HG03342 (cell line): ENCODE results near the gene ITGA1.

Experiments used
- ATAC-seq: cut with Tn5 transposase; IDR thresholded peaks from one replicate; pipeline ENCODE4 v1.9.1; 2021; ENCODE audit warnings: mild to moderate bottlenecking, moderate library complexity; ENCODE audit not compliant: unreplicated experiment

ITGA1 gene

GRCh38 chr5:52771343-52772039 is 16.2 kb upstream of the ITGA1 start:
- ATAC-seq, result peak; percentile 95

GRCh38 chr5:52772668-52773067 is 15.0 kb upstream of the ITGA1 start:
- no peak for ATAC-seq

- ATAC-seq, result no peak
These were observed 14.4 kb upstream of the ITGA1 start for GRCh38 chr5:52773342-52773741.

GRCh38 chr5:52774005-52774410 is 13.7 kb upstream of the ITGA1 start:
- ATAC-seq, result no peak

- no peak for ATAC-seq
These were observed 11.6 kb upstream of the ITGA1 start for GRCh38 chr5:52776116-52776515.

- no peak for ATAC-seq
These were observed 10.5 kb upstream of the ITGA1 start for GRCh38 chr5:52777186-52777585.

- no peak for ATAC-seq
These were observed 8.9 kb upstream of the ITGA1 start for GRCh38 chr5:52778781-52779180.

- ATAC-seq, result no peak
These were observed 8.5 kb upstream of the ITGA1 start for GRCh38 chr5:52779213-52779612.

- no peak for ATAC-seq
These were observed 4.3 kb upstream of the ITGA1 start for GRCh38 chr5:52783226-52783959.

- ATAC-seq, result no peak
These were observed 3.0 kb upstream of the ITGA1 start for GRCh38 chr5:52784737-52785136.

- no peak for ATAC-seq
These were observed 1.3 kb upstream of the ITGA1 start for GRCh38 chr5:52786391-52786790.

- no peak for ATAC-seq
These were observed 642 bp upstream of the ITGA1 start for GRCh38 chr5:52786949-52787599.

GRCh38 chr5:52788505-52788821 is 747 bp downstream of the ITGA1 start:
- no peak for ATAC-seq

- ATAC-seq, result no peak
These were observed 1.7 kb downstream of the ITGA1 start for GRCh38 chr5:52789378-52789777.

GRCh38 chr5:52789851-52790250 is 2.1 kb downstream of the ITGA1 start:
- ATAC-seq, result no peak

GRCh38 chr5:52791366-52791765 is 3.6 kb downstream of the ITGA1 start:
- no peak for ATAC-seq

GRCh38 chr5:52794519-52794918 is 6.8 kb downstream of the ITGA1 start:
- ATAC-seq, result no peak

- no peak for ATAC-seq
These were observed 8.3 kb downstream of the ITGA1 start for GRCh38 chr5:52796031-52796430.

- ATAC-seq, result no peak
These were observed 8.9 kb downstream of the ITGA1 start for GRCh38 chr5:52796516-52797103.

GRCh38 chr5:52798938-52799337 is 11.2 kb downstream of the ITGA1 start:
- no peak for ATAC-seq

GRCh38 chr5:52799358-52799982 is 11.8 kb downstream of the ITGA1 start:
- peak; percentile 43 for ATAC-seq
